HG03442 (cell line): Measurements from ENCODE around the gene LGR6.
"Not testable (repeated sequence)": the region's sequence is repeated elsewhere in the genome, so short reads cannot be mapped to it uniquely, and the experiment has no call there.

Experiments
- ATAC-seq: cut with Tn5 transposase; IDR thresholded peaks from one replicate; pipeline ENCODE4 v1.9.1; 2021; ENCODE audit warnings: mild to moderate bottlenecking, moderate library complexity; ENCODE audit not compliant: unreplicated experiment

The LGR6 gene

GRCh38 chr1:202237052-202237451 lies 43.5 kb downstream of the LGR6 start:
- no peak for ATAC-seq

- no peak for ATAC-seq
Measured at GRCh38 chr1:202238914-202239313, 45.3 kb downstream of the LGR6 start.

DNA sequence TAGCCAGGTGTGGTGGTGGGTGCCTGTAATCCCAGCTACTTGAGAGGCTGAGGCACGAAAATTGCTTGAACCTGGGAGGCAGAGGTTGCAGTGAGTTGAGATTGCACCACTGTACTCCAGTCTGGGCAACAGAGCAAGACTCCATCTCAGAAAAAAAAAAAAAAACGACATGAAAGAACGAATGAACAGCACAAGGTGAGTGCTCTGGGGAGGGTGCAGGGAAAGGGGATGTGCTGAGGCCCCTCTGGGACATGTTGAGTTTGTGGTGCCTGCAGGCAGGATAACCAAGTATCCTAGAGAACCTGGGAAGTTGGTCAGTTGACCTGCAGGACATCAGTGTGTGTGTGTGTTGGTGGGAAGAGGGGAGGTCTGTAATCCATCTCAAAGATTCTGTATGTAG lies 46.6 kb downstream of the LGR6 start:
- ATAC-seq: not testable (repeated sequence)

DNA sequence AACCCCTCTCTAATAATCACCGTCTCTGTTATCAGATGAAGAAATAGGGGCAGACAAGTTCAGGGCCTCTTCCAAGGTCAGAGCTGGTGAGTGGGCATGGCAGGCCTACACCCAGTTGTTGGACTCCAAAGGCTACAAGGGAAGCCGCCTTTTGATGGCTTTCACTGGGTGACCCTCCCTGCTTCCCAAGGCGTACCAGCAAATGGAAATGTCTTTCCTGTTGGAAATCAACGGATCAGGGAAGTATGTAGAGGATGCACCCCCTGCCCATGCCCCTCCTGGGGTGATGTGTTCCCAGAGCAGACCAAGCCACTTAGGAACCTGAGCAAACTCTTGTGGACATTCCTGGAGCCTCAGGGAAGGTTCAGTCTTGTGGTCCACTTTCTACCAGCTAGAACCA lies 47.4 kb downstream of the LGR6 start:
- ATAC-seq: no peak

GRCh38 chr1:202241376-202242079 lies 47.9 kb downstream of the LGR6 start:
- ATAC-seq: no peak

DNA sequence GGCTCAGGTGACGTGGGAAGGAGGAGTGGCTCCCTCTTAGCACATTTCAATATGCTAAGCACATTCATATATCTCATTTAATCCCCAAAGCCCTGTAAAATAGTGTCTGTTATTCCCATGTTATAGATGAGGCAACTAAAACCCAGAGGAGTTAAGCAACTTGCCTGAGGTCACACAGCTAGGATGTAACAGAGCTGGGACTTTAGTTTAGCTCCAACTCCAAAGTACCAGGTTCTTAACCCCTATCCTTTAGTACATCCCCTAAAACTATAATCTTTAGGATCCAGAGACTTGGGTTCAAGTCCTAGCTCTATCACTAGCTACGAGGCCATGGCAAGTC lies 48.5 kb downstream of the LGR6 start:
- no peak for ATAC-seq

- ATAC-seq: no peak
Measured at GRCh38 chr1:202243006-202243405, 49.4 kb downstream of the LGR6 start.

- ATAC-seq: no peak
Measured at GRCh38 chr1:202244841-202245261, 51.3 kb downstream of the LGR6 start.

DNA sequence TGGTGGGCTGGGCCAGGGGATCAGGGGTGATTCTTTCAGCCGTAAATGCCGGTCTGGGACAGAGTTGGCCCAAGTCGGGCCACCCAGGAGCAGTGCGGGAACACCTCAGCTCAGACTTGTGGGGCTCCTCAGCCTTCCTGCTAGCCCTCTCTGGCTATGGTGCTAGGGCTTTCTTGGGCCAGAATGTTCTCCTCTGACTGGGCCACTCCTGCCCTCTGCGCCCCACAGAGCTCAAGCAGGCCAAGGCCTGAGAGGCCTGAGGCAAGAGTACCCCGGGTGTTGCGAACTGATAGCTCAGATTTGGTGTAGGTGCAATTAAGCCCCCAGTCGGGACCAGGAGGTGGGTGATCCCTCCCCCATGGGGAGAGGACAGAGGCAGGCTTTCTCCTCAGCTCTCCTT lies 51.8 kb downstream of the LGR6 start:
- no peak for ATAC-seq

GRCh38 chr1:202247104-202247503 lies 53.5 kb downstream of the LGR6 start:
- no peak for ATAC-seq

DNA sequence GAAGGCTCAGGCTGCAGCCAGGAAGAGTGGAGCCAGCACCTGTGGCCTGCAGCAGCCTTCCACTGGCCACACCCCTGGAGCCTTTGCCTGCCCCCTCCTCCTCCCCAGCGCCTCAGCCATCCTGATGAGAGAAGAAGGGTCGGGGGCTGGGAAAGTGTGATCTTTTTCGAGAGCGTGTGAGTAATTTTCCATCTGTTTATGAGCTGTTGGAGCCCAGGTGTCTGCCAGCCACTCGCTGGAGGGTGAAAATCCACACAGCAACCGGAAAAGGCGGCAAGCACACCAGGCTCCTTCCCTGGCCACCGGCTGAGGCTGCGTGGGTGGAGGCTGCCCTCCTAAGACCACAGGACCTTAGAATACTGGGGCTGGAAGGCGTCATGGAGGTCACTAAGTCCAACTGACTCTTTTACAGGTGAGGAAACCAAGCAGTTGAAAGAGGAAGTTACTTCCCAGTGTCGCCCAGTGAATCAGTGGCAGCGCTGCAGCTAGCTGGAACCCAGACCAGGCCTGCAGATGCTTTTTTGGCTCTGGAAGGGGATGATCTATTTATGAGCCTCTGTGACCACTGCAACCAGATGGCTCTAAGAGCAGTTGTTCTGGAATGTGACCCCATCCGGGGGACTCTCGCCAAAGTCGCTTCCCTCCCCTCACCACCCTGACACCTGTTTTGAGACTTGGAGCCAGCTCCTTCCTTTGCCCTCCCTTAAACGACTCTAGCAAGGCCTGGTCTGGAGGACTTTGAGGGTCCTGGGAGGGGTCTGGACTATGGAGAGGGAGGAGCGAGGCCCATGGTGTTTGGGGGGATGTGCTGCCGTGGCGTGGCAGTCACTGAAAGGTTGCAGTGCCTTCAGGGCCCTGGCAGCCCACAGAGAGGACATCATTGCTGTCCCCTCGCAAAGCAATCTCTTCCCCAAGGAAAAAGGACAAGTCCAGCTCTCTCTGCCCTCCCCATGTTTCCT lies 54.5 kb downstream of the LGR6 start:
- ATAC-seq: no peak

DNA sequence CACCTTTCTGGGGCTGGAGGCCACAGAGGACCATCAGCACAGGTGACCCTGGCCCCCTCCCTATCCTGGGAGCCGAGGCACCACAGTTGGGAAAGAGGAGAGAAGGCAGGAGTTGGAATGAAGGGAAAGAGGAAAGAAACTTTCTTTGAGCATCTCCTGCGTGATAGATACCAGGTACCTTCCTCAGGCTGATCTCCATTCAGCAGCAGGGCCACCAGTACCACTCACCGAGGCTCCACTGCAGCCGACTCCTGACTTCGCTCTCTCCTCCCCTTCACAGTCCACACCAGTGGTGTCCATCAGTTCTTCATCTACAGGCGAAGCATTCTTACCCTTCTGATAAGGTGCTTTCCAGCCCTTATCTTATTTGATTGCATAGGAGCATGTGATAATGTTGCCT lies 55.3 kb downstream of the LGR6 start:
- ATAC-seq: no peak

GRCh38 chr1:202249436-202249835 lies 55.8 kb downstream of the LGR6 start:
- ATAC-seq: no peak

DNA sequence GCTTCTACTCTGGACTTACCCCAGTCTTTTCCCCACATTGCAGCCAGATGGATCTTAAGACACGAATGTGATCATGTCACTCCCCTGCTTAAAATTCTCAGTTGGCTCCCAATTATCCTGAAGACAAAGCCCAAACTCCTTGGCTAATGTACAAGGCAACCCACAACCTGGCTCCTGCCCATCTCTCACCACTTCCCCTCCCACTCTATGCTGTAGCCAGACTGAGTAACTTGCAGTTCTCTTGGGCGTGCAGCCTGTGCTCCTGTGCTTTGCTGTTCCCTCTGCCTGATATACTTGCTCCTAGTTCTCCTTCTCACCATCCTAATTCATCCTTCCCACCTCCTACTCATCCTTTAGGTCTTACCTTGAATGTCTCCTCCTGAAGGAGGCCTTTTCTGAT lies 56.2 kb downstream of the LGR6 start:
- no peak for ATAC-seq

DNA sequence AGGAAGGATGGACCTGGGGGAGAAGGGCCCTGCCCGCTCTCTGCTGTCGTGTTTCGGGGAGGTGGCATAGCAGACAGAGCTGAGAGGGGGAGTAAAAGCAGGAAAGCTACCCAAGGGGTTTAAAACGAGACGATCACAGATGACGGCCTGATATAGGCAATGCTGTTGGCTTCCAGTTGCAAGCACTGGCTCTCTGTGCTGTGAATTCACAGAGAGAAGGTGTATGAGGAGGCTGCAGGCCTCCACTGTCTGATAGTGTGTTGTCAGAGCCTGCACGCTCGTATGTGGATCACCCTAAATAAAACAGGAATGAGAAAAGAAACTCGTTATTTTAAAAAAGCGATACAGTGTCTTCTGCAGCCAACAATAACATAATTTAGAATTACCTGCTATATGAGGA lies 57.4 kb downstream of the LGR6 start:
- ATAC-seq: no peak

DNA sequence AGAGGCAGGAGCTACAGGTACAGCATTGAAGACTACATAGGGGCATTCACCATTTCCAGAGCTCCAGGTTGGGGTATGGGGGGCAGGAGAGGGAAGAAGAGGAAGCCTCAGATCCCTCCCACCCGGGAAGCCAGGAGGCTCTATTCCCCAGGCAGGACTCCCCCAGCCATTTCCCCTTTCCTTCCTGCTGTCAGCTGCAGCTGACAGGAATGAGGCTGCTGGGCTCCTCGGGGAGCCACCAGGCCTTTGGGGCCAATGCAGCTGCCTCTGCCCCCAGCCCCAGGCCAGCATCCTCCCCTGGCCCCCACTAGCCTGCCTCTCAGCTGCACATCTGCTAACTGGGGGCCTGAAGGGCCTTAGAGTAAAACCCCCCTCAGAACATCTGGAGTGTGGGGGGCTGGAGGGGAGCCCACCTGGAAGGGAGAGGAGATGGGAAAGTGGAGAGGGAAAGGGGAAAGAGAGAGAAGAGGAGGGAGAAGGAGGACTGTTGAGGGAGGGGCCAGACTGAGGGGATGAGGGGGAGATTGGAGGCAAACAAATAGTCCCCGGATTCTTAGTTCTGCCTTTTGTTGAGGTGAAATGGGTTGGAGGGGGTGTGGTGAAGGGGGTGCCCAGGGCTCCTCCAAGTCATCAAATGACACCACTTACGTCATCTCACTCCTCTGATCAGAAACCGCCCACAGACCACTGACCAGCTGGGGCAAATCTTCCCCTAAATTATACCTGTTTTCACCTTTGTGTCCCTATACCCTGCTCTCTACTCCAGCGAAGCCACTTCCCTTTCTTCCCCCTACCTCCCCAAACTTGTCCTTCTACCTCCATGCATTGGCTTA lies 58.0 kb downstream of the LGR6 start:
- no peak for ATAC-seq

- ATAC-seq: no peak
Measured at GRCh38 chr1:202252271-202252670, 58.7 kb downstream of the LGR6 start.

GRCh38 chr1:202254454-202255252 lies 61.1 kb downstream of the LGR6 start:
- no peak for ATAC-seq

DNA sequence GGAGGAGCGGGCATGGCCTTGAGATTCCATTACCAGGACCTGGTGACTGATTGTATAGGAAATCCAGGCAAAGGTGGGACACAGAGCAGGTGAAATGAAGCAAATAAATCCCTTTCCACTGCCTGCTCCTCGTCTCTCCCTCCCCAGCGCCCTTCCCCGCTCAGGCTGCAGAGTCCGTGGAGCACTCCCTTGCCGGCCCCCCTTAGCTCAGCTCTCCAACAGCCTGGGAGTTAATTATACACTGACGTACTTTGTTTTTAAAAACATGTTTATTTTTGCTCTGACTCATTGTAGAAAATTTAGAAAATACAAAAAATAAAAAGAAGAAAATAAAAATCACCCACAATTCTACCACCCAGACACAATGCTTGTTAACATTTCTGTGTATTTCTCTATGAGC lies 61.7 kb downstream of the LGR6 start:
- ATAC-seq: no peak

GRCh38 chr1:202259705-202260104 lies 66.1 kb downstream of the LGR6 start:
- ATAC-seq: no peak
